Measurements from ENCODE around the gene EFCAB11.

DNA sequence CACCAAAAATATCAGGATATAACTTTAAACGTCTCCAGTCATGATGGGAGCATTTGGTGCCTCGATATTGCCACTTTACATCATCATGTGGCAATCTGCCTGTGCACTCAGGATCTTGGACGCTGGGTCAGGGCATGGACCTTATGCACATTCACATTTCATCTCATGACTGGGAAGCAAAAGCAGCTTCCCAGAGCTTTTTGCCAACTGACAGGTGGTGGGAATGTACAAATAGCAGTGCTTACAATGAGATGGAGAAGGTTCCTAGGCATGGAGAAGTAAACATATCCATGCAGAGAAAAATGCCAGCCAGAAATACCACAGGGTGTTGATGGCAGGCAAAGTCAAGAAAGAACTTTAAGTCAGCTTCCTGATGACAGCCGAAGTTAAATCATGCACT lies 30.3 kb downstream of the EFCAB11 start:
- TF ChIP-seq, protein P1, sequence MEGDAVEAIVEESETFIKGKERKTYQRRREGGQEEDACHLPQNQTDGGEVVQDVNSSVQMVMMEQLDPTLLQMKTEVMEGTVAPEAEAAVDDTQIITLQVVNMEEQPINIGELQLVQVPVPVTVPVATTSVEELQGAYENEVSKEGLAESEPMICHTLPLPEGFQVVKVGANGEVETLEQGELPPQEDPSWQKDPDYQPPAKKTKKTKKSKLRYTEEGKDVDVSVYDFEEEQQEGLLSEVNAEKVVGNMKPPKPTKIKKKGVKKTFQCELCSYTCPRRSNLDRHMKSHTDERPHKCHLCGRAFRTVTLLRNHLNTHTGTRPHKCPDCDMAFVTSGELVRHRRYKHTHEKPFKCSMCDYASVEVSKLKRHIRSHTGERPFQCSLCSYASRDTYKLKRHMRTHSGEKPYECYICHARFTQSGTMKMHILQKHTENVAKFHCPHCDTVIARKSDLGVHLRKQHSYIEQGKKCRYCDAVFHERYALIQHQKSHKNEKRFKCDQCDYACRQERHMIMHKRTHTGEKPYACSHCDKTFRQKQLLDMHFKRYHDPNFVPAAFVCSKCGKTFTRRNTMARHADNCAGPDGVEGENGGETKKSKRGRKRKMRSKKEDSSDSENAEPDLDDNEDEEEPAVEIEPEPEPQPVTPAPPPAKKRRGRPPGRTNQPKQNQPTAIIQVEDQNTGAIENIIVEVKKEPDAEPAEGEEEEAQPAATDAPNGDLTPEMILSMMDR (conservative IDR thresholded peaks at IDR 0.05; ENCODE audit: low read length), result no peak
- TF ChIP-seq EZH2phosphoT487 (IDR thresholded peaks at IDR 0.05; ENCODE audit: borderline replicate concordance), result no peak
